PC-9 (cell line): ENCODE data around the gene CT45A7. TPM values are rescaled to one million over a fixed set of nuclear protein-coding genes. Genes with fewer than 3 reads are reported as not detected.

Source experiments
- total RNA-seq: library from RNA; stranded (reverse); gene quantifications from 2 replicates; pipeline ENCODE4 v1.2.3, GENCODE V29; 2021

Gene CT45A7
- total RNA-seq, 1 experiment from 2014 or later, result not detected

Other genes starting within 250 kb of the CT45A7 start
- gene CT45A1, start 123.6 kb downstream of the CT45A7 start, total RNA-seq, result not detected in 2 replicates
- not detected in 2 replicates for gene CT45A3, start 69.1 kb downstream of the CT45A7 start, total RNA-seq
- not detected in 2 replicates for gene CT45A5, start 51.8 kb downstream of the CT45A7 start, total RNA-seq
- not detected in 2 replicates for gene CT45A6, start 34.5 kb downstream of the CT45A7 start, total RNA-seq
- not detected in 2 replicates for gene CT45A2, start 17.3 kb downstream of the CT45A7 start, total RNA-seq
- not detected in 2 replicates for gene CT45A8, start 17.3 kb upstream of the CT45A7 start, total RNA-seq
- not detected in 2 replicates for gene CT45A9, start 34.5 kb upstream of the CT45A7 start, total RNA-seq
- gene CT45A10, start 56.2 kb upstream of the CT45A7 start, total RNA-seq, result not detected in 2 replicates
- not detected in 2 replicates for gene SAGE1, start 56.4 kb upstream of the CT45A7 start, total RNA-seq
- 23.7 and 26.2 TPM in 2 replicates for gene MMGT1, start 136.7 kb upstream of the CT45A7 start, total RNA-seq
- 14.8 and 16.5 TPM in 2 replicates for gene SLC9A6, start 148.2 kb upstream of the CT45A7 start, total RNA-seq